HK-2 (cell line): ENCODE results near the gene COQ2.
"Not testable (repeated sequence)": the region's sequence is repeated elsewhere in the genome, so short reads cannot be mapped to it uniquely, and the experiment has no call there.

Experiments used
- DNase-seq: peaks from one replicate; pipeline ENCODE4 v3.0.0-alpha.2; 2018; ENCODE audit not compliant: unreplicated experiment

Gene COQ2, protein sequence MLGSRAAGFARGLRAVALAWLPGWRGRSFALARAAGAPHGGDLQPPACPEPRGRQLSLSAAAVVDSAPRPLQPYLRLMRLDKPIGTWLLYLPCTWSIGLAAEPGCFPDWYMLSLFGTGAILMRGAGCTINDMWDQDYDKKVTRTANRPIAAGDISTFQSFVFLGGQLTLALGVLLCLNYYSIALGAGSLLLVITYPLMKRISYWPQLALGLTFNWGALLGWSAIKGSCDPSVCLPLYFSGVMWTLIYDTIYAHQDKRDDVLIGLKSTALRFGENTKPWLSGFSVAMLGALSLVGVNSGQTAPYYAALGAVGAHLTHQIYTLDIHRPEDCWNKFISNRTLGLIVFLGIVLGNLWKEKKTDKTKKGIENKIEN

DNA sequence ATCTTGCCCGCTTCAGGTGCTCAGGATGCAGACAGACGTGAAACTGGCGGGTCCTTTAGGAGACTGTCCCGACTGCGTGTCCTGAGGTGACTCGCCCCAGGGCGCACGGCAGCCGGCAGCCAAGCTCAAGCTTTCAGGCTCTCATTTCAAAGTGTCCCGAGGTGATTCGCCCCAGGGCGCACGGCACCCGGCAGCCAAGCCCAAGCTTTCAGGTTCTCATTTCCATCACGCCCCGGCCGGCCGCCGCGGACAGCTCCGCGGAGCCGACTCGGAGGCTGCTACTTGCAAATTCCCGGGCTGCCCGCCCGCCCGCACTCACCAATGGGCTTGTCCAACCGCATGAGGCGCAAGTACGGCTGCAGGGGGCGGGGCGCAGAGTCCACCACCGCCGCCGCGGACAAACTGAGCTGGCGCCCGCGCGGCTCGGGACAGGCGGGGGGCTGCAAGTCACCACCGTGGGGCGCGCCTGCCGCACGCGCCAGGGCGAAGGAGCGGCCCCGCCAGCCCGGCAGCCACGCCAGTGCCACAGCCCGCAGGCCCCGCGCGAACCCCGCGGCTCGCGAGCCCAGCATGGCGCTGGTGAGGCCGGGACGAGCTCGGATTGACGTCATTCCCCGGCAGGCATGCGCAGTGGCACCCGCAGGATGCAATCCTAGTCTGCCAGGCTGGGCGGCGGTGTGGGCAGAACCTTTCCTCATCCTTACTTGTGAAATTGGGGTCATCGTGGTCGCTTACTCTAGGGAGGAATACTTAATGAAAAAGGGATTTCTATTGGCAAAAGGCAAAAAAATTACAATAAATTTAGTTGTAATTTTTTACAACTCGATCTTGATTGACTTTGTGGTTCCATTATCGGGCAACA is at the start of gene COQ2:
Gene COQ2, minus strand, starts transcription at position 606 of the 862 bp plus-strand sequence. Its CDS starts 34 bp downstream, at position 572.
- peak; percentile 96 for DNase-seq

DNA sequence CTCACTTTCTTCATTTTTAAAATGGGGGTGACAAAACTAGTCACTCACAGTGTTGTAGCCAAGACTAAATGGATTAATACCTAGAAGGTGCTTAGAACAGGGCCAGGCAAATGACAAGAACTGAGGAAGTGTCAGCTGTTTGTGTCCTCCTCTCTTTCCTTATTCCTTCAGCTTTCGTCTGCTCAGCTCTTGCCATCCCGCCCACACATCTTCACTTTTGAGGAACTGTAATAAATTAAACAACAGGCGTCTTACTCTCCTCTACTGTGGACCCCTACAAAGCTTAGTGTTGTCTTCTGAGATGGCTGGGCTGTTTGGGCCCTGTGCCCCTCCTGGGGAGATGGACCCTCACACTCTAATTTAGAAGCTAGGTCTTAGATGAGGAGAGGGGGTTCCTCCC is 47.4 kb upstream of the COQ2 start:
- no peak for DNase-seq

DNA sequence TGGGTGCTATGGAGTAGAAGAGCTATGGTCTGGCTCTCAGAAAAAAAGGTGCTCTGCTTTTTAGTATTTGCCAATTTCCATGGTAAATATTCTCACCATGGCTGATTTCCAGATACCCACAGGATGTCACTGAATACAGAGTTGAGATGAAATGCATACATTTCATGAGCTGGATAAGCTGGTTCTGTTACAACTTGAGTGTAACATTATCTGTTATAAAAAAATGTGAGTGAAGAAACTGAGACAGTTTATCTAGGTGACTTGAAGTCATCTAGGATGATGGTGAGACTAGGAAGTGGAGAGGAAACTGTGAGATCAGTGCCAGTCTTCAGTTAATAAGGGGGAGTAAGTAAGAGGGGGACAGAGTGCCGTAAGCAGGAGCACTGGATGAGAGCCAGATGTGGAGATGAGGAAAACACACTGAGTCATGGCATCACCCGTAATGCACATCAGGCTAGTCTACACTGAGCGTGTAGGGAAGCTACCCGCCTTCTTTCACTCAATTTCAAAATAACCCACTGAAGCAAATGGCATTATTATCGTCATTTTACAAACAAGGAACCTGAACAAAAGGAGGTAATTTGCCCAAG is 45.0 kb upstream of the COQ2 start:
- DNase-seq: no peak

DNA sequence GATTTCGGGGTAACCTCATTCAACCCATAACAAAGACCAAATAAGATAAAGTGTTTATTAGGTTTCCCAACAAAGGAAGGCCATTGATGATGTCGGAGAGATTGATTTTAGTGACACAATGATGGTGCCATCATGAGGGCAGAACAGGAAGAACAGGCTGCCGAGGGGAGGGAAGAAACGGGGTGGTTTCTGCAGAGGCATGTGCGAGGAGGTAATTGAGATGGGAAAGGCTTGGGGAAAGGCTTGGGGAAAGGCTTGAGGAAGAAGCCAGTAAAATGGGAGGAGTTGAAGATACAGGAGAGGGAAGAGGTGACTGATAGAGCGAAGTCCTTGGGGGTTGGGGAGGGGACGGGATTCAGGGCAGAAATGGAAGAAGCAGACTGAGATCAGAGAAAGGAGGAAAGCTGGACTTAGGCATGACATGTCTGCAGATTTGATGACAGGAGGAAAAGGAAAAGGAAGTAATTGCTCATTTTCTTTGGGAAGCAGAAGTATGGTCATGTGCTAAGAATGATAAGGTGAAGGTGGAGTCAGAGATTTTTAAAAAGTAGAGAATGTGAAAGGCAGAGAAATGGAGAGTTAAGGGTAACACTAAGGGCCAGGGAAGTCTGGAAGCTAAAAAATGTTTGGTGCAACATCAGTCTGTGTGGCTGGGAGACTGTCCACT is 44.1 kb upstream of the COQ2 start:
- DNase-seq: no peak

DNA sequence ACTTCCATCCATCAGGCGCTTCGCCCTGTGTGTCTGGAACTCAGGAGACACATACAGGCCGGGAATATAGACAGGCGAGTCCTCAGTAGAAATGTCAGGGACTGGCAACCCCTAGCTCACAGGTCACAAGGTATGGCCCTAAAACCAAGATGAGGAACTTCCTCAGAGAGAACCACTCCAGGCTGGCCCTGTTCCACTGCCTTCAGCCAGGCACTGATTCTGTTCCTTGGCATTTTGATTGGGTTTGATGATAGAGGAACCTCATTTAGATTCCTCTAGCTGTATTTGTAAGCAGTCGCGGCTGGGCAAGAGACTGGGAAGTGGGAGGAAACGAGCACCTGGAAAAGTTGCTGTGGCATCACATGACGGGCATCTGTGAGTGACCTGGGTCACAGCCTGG is 41.9 kb upstream of the COQ2 start:
- no peak for DNase-seq

DNA sequence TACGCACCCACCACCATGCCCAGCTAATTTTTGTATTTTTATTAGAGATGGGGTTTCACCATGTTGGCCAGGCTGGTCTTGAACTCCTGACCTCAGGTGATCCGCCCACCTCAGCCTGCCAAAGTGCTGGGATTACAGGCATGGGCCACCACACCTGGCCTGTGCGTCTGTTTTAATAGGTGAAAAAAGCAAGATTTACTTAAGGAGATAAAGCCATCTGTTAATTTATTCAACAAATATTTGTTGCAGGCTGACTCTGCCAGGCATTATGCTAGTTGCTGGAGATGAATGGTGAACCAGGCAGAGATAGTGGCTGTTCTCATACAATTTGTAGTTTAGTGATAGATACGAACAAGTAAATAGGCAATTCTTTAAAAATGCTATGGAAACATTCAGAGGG is 40.7 kb upstream of the COQ2 start:
- DNase-seq: not testable (repeated sequence)

DNA sequence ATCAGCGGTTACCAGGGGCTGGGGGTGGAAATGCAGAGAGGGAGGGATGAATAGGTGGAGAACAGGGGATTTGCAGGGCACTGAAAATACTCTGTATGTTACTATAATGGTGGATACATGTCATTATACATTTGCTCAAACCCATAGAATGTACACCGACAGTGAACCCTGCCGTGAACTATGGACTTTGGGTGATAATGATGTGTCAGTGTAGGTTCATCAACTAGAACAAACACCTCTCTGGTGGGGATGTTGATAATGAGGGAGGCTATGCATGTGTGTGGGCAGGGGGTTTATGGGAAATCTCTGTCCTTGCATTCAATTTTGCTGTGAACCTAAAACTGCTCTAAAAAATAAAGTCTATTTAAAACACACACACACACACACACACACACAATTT is 38.5 kb upstream of the COQ2 start:
- no peak for DNase-seq

DNA sequence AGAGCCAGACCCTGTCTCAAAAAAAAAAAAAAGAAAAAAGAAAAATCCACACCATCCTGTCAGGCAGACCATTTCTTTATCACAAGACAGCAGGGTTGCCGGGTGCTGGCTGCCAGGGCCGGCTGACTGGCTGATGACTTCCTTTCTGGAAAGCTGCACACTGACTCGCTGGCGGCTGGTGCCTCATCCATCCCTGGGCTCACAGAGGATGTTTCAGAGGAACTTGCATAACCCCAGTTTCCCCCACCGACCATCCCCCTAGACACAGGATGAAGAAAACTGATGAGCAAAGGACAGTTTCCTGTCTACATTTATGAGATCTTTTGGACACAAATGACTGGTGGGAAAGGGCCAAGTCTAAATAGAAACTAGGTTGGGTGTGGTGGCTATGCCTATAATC is 36.0 kb upstream of the COQ2 start:
- peak; percentile 74 for DNase-seq

DNA sequence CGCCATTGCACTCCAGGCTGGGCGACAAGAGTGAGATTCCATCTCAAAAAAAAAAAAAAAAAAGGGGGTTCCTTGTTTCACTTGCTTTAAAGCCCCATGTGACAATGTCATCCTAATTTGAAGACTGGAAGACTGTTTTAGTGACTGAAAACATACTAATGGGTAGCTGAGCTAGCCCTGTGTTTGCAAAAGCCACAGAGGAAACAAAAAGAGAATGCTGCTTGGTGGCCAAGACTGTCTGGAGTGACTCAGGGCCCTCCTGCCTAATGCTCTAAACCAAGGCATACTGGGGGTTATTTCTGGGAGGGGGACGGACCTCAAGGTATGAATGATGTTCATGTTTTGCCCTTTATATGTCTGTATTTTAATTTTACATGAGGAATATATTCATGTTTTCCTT is 34.1 kb upstream of the COQ2 start:
- no peak for DNase-seq

DNA sequence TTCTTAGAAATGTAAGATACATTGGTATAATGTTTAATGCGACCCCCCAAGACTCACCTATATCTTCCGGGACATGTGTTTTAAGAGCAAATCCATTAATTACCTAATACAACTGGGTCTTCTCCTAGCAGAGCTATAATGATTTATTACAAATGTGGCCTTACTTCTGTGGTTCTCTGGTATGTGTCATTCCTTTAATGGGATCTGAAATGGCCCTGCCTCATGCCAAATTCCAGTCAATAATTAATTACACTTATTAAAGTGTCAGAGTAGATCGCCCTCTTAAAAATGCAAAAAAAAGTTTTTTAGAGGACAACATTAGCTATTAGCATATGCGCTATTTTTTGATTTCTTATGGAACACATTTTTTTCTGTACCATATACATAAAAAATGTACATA is 33.1 kb upstream of the COQ2 start:
- no peak for DNase-seq

DNA sequence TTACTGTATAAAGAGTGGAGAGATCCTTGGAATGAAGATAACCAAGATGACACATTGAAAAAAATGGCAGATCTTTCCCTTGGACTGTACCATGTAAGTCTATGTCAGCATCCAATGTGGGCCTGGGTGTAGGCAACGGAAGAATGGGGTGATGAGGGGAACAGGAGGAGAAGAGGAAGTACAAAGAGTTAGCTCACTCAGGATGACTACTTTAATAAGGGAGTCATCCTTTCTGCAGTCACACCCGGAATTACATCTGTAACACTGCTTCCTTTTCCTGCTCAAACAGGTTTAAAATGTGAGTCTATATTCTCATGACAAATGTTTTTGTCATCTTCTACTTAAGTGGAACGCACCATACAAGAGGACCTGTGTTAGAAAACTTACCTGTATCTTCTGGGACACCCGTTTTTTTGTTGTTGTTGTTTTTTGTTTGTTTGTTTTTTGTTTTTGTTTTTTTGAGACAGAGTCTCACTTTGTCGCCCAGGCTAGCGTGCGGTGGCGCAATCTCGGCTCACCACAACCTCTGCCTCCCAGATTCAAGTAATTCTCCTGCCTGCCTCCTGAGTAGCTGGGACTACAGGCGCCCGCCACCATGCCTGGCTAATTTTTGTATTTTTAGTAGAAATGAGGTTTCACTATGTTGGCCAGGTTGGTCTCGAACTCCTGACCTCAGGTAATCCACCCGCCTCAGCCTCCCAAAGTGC is 32.0 kb upstream of the COQ2 start:
- DNase-seq: no peak

DNA sequence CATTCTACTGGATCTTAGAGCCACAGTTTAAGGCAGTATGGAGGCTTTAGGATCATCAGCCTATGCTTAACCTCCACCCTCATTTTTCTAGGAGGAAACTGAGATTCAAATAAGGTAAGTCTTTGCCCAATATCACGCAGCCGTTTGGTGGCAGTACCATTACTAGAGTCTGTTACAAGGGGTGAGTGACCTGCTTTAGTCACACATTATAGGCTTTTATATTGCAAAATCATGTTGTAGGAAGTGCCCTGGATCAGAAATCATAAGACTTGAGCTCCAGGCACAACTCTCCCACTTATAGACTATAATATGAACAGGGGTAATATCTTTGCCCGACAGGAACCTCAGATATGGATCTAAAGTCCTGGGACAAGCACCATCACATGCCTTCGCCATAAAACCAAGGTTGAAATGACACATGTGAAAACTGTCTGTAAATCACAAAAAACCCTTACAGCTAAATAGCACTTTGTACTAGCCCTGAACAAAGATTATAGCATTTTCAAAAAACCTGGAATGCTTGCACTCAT is 30.8 kb upstream of the COQ2 start:
- no peak for DNase-seq

DNA sequence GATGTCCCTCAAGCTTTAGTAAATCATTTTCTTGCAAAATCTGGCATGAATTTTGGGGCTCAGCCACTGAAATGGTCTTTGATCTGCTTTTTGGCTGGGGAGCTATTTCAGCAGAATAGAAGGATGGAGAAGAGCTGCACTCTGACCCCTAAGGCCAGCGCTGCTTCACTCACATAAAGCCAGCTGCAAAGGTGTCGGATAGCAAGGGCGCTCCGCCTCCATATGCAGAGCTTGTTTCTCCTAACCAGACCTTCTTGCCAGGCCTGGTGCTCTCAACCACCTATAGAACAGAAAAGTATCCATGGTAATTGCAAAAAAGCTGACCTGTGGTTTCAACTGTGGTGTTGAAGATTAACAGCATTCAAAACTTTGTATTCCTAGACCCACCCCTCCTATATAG is 24.1 kb upstream of the COQ2 start:
- no peak for DNase-seq

DNA sequence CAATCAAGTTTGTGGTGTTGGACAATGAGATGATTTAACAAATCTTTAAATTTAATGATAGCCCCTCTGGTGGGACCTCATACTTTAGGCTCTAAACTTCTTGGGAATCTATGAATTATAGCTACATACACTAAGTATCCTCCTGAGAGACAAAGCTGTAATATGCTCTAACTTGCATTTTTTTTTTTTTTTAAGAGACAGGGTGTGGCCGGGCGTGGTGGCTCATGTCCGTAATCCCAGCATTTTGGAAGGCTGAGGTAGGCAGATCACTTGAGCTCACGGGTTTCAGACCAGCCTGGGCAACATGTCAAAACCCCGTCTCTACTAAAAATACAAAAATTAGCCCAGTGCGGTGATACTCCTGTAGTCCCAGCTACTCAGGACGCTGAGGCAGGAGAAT is 23.3 kb upstream of the COQ2 start:
- DNase-seq: no peak

DNA sequence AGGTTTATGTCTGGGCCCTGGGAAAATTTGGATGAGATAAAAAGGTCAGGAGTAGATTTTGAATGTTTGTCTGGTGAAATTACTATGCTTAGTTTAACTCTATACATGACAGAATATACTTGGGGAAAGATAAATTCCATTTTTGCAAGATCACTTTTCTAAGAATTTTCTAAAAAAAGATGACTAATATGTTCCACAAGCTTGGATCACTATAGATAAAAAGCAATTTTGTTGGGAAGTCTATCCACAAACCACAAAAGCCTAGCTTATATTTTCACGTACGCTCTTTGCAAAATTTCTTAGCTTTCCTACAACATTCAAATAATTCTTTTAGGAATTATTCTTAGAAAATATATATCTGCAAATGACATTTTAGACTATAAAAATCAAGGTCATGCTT is 20.6 kb upstream of the COQ2 start:
- no peak for DNase-seq

DNA sequence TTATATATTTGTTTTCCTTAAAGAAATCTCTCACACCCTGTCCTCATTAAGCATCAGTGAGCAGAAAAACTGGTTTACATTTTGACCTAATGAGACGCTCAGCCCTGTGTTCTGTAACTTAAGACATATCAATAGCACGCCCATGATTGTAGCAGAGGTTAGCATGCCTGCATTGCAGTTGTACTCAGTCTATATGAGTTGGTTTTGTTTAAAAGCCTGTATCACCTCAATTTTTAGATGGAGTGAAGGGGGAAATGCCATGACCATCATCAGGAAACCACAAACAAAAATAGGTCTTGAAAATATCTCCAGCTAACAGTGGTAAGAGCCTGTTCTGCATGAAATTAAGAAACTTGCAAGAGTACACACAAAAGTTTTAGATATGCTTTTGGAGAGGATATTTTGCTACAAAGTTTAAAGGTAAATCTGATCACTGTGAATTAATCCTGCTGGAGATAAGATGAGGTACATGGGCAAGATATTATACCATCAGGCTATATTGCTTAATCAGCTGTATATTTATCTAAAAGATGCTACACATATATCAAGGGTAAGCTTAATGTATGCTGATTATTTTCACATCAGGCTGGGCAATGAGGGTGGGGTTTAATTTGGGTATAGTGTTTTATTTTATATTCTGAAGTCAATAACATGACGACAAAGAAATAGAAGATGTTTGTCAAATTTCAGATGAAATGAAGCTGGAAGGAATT is 13.1 kb upstream of the COQ2 start:
- no peak for DNase-seq

DNA sequence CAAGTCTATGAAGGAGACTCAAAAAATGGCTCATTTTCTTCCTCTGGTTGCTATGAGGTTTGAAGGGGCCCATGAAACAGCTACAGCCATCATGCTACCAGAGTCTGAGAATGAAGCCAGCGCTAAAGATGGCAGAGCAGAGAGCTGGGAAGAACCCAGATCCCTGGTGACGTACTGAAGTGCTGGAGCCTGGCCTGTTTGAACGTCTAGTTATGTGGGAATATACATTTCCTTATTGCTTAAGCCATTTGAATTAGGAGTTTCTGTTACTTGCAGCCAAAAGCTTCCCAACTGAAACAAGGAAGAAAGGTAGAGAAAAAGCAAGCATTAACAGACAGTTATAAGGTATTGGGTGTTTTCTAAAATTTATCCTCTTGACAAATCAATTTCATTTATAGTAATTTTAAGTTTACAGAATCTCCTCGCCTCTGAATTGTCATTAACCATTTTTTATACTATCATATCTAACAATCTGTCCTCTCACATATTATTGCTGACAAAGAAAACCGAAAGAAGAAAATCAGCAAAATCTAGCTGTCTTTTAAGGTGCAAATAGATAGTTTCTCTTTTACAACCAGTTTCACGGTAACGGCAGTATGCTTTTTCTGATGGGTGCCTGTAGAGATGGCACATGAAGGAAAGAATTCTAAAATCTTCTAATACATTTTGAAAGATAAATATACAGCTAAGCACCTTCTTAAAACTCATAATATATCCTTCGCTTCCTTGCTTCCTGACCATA is 8.9 kb upstream of the COQ2 start:
- DNase-seq: no peak

DNA sequence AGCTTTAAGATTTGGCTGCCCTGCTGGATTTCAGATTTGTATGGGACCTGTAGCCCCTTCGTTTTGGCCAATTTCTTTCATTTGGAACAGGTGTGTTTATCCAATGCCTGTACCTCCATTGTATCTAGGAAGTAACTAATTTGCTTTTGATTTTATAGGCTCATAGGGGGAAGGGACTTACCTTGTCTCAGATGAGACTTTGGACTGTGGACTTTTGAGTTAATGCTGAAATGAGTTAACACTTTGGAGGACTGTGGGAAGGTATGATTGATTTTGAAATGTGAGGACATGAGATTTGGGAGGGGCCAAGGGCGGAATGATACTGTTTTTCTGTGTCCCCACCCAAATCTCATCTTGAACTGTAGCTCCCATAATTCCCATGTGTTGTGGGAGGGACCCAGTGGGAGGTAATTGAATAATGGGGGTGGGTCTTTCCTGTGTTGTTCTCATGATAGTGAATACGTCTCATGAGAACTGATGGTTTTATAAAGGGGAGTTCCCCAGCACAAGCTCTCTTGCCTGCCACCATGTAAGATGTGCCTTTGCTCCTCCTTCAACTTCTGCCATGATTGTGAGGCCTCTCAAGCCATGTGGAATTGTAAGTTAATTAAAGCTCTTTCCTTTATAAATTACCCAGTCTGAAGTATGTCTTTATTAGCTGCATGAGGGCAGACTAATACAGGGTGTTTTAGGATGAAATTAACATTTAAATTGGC is 5.6 kb upstream of the COQ2 start:
- not testable (repeated sequence) for DNase-seq

DNA sequence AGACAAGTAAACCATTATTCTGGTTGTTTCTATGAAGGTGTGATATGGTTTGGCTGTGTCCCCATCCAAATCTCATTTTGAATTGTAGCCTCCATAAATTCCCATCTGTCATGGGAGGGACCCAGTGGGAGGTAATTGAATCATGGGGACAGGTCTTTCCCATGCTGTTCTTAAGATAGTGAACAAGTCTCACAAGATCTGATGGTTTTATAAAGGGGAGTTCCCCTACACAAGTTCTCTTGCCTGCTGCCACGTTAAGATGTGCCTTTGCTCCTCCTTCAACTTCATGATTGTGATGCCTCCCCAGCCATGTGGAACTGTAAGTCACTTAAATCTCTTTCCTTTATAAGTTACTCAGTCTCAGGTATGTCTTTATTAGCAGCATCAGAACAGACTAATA is 3.8 kb upstream of the COQ2 start:
- not testable (repeated sequence) for DNase-seq
